Measurements from ENCODE around the gene PIEZO2. TPM values are rescaled to one million over a fixed set of nuclear protein-coding genes. Genes with fewer than 3 reads are reported as not detected.

Gene PIEZO2
- total RNA-seq, 2 experiments from 2014 or later, result not detected

DNA sequence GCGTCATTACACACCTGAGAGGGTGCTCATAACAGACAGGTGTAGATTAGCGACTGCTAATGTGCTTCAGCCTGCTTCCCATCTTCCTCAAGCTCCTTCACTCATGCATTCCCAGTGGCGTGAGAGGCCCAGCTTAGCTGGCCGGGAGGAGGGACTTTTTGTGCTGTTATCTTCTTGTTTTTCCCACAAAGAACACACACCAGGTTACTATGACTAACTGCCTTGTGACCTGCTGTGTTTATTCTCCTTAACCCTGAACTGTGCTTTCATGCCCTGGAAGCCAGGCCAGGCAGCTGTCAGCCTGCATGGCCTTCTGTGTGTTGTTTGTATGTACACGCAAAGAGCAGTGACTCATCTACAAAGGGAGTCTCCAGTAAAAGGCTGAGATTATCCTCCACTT is 143.8 kb downstream of the PIEZO2 start:
- H3K4me1 Mint-ChIP-seq (ENCODE audit: low read depth), result no peaks in the 10 kb centered on the region
- no peaks in the 10 kb centered on the region for H3K9me3 Mint-ChIP-seq
- H3K27ac Mint-ChIP-seq, result no peak overlapping the region
- TF ChIP-seq CTCF (IDR thresholded peaks at IDR 0.05), result no peak
- Histone ChIP-seq H3K9me3 (ENCODE audit: control insufficient read depth in 1 of 2, insufficient read depth in 1 of 2, low read length in 2 of 2) (no peaks in the 10 kb centered on the region), H3K4me3 (ENCODE audit: low read length) (no peak overlapping the region), H3K27ac (ENCODE audit: low read depth in 1 of 2, low read length in 2 of 2) (no peak overlapping the region), H3K36me3 (ENCODE audit: insufficient read depth, low read length) (no peaks in the 10 kb centered on the region), H3K4me1 (ENCODE audit: insufficient read depth, low read length) (no peaks in the 10 kb centered on the region), H3K27me3 (ENCODE audit: control insufficient read depth in 1 of 2, insufficient read depth in 2 of 2, low read length in 2 of 2) (no peaks in the 10 kb centered on the region)
- ChIA-PET POLR2A (no interaction called here), CTCF (no interaction called here)
- no peaks in the 10 kb centered on the region for H3K36me3 Mint-ChIP-seq (ENCODE audit: low read depth)
- intact Hi-C loops (cut with DNase I, micrococcal nuclease), result no loop called here
- H3K4me3 Mint-ChIP-seq, result no peak overlapping the region
- no peak for ATAC-seq (ENCODE audit: poor library complexity)
- no peak for DNase-seq
- peaks cover 3% of the 10 kb centered on the region for H3K27me3 Mint-ChIP-seq

GRCh38 chr18:11004951-11005350 is 144.4 kb downstream of the PIEZO2 start:
- TF ChIP-seq CTCF (IDR thresholded peaks at IDR 0.05), result no peak
- DNase-seq, result no peak
- Mint-ChIP-seq H3K27ac (no peak overlapping the region), H3K9me3 (no peaks in the 10 kb centered on the region), H3K4me3 (no peak overlapping the region), H3K4me1 (ENCODE audit: low read depth) (no peaks in the 10 kb centered on the region), H3K27me3 (peaks cover 3% of the 10 kb centered on the region), H3K36me3 (ENCODE audit: low read depth) (no peaks in the 10 kb centered on the region)
- no peak overlapping the region for H3K27ac ChIP-seq (ENCODE audit: low read depth in 1 of 2, low read length in 2 of 2)
- H3K4me1 ChIP-seq (ENCODE audit: insufficient read depth, low read length), result no peaks in the 10 kb centered on the region
- H3K4me3 ChIP-seq (ENCODE audit: low read length), result no peak overlapping the region
- ATAC-seq (ENCODE audit: poor library complexity), result no peak
- POLR2A ChIA-PET, result no interaction called here
- no peaks in the 10 kb centered on the region for H3K27me3 ChIP-seq (ENCODE audit: control insufficient read depth in 1 of 2, insufficient read depth in 2 of 2, low read length in 2 of 2)
- CTCF ChIA-PET, result no interaction called here
- no peaks in the 10 kb centered on the region for H3K9me3 ChIP-seq (ENCODE audit: control insufficient read depth in 1 of 2, insufficient read depth in 1 of 2, low read length in 2 of 2)
- intact Hi-C loops (cut with DNase I, micrococcal nuclease), result no loop called here
- H3K36me3 ChIP-seq (ENCODE audit: insufficient read depth, low read length), result no peaks in the 10 kb centered on the region

- ATAC-seq (ENCODE audit: poor library complexity), result no peak
- no peaks in the 10 kb centered on the region for H3K4me1 Mint-ChIP-seq (ENCODE audit: low read depth)
These were observed 145.1 kb downstream of the PIEZO2 start for GRCh38 chr18:11004294-11004693.

More at GRCh38 chr18:11004294-11004693, 145.1 kb downstream of the PIEZO2 start:
- intact Hi-C loops (cut with DNase I, micrococcal nuclease), result no loop called here
- Mint-ChIP-seq H3K4me3 (no peak overlapping the region), H3K36me3 (ENCODE audit: low read depth) (no peaks in the 10 kb centered on the region), H3K9me3 (no peaks in the 10 kb centered on the region), H3K27me3 (peaks cover 3% of the 10 kb centered on the region), H3K27ac (no peak overlapping the region)
- Histone ChIP-seq H3K4me1 (ENCODE audit: insufficient read depth, low read length) (no peaks in the 10 kb centered on the region), H3K36me3 (ENCODE audit: insufficient read depth, low read length) (no peaks in the 10 kb centered on the region), H3K9me3 (ENCODE audit: control insufficient read depth in 1 of 2, insufficient read depth in 1 of 2, low read length in 2 of 2) (no peaks in the 10 kb centered on the region), H3K27ac (ENCODE audit: low read depth in 1 of 2, low read length in 2 of 2) (no peak overlapping the region), H3K27me3 (ENCODE audit: control insufficient read depth in 1 of 2, insufficient read depth in 2 of 2, low read length in 2 of 2) (no peaks in the 10 kb centered on the region), H3K4me3 (ENCODE audit: low read length) (no peak overlapping the region)
- ChIA-PET CTCF (no interaction called here), POLR2A (no interaction called here)
- no peak for DNase-seq
- no peak for TF ChIP-seq CTCF (IDR thresholded peaks at IDR 0.05)

Data from CD4-positive, alpha-beta T cell (primary cell).